HL-60 (cell line): ENCODE results near the gene CACTIN.
"Not testable (repeated sequence)": the region's sequence is repeated elsewhere in the genome, so short reads cannot be mapped to it uniquely, and the experiment has no call there.

Experiments used
- DNase-seq, 2 experiments: peaks; one replicate each; pipeline ENCODE4 v3.0.0-alpha.2; 2010 to 2020; ENCODE audit warnings: low read depth in 1 of 2, low spot score in 1 of 2
- H3K27ac ChIP-seq: fragments of 250-450 bp; sonication (Bioruptor Pico); replicated peaks from 2 replicates; pipeline ENCODE4 v1.5.1; 2020; ENCODE audit warnings: mild to moderate bottlenecking, moderate library complexity
- H3K27me3 ChIP-seq: fragments of 250-450 bp; sonication (Bioruptor Pico); 2 replicates; pipeline ENCODE4 v1.5.1; 2021; ENCODE audit warnings: mild to moderate bottlenecking, moderate library complexity; ENCODE audit not compliant: insufficient read depth, poor library complexity, severe bottlenecking
- H3K4me3 ChIP-seq: replicated peaks from 2 replicates; pipeline ENCODE4 v1.5.1; 2011; ENCODE audit warnings: mild to moderate bottlenecking, control low read depth, low read length; ENCODE audit not compliant: insufficient read depth
- CTCF ChIP-seq: IDR thresholded peaks from one replicate; pipeline ENCODE4 v1.5.1; 2011; ENCODE audit warnings: low read length, control low read depth, inconsistent platforms; ENCODE audit not compliant: insufficient read depth
- GABPA ChIP-seq: IDR thresholded peaks from 2 replicates; pipeline ENCODE4 v1.6.1; 2012; ENCODE audit warnings: low read depth
- POLR2AphosphoS5 ChIP-seq: IDR thresholded peaks from 2 replicates; pipeline ENCODE4 v1.6.1; 2012; ENCODE audit warnings: low read depth
- REST ChIP-seq: IDR thresholded peaks from 2 replicates; pipeline ENCODE4 v1.6.1; 2012; ENCODE audit warnings: low read depth; ENCODE audit not compliant: insufficient replicate concordance
- SPI1 ChIP-seq: IDR thresholded peaks from 2 replicates; pipeline ENCODE4 v1.6.1; 2012; ENCODE audit warnings: low read depth, mild to moderate bottlenecking, borderline replicate concordance

Gene CACTIN

GRCh38 chr19:3668331-3669081 is 41.9 kb upstream of the CACTIN start:
- Histone ChIP-seq H3K27ac (no peak overlapping the region), H3K4me3 (no peak overlapping the region), H3K27me3 (no peaks in the 10 kb centered on the region)
- TF ChIP-seq CTCF (no peak), REST (no peak)
- no peak for DNase-seq

GRCh38 chr19:3667766-3668165 is 41.2 kb upstream of the CACTIN start:
- Histone ChIP-seq H3K4me3 (no peak overlapping the region), H3K27ac (no peak overlapping the region), H3K27me3 (no peaks in the 10 kb centered on the region)
- no peak for TF ChIP-seq GABPA
- no peak for TF ChIP-seq SPI1
- TF ChIP-seq REST, result no peak
- no peak for DNase-seq

- TF ChIP-seq REST (no peak), CTCF (no peak), GABPA (no peak), SPI1 (no peak), POLR2AphosphoS5 (no peak)
- Histone ChIP-seq H3K4me3 (no peak overlapping the region), H3K27ac (no peak overlapping the region), H3K27me3 (no peaks in the 10 kb centered on the region)
- no peak for DNase-seq
These were observed 40.5 kb upstream of the CACTIN start for GRCh38 chr19:3667037-3667638.

GRCh38 chr19:3666545-3666856 is 39.9 kb upstream of the CACTIN start:
- not testable (repeated sequence) for H3K4me3 ChIP-seq, DNase-seq, H3K27ac ChIP-seq, H3K27me3 ChIP-seq
